GM21529 (cell line): ENCODE data around the gene ADCY2.

Experiments used
- ATAC-seq: cut with Tn5 transposase; IDR thresholded peaks from one replicate; pipeline ENCODE4 v1.9.1; 2021; ENCODE audit not compliant: unreplicated experiment

Gene ADCY2

GRCh38 chr5:7395947-7396712 lies at the start of gene ADCY2:
Gene ADCY2, plus strand, starts transcription at chr5:7396138. Its CDS starts 159 bp downstream, at chr5:7396297.
- no peak for ATAC-seq

GRCh38 chr5:7347377-7347776 lies 48.6 kb upstream of the ADCY2 start:
- ATAC-seq = no peak

GRCh38 chr5:7348168-7348854 lies 47.6 kb upstream of the ADCY2 start:
- ATAC-seq = no peak

- ATAC-seq = no peak
Observed at GRCh38 chr5:7361593-7361992, 34.3 kb upstream of the ADCY2 start.

- no peak for ATAC-seq
Observed at GRCh38 chr5:7363067-7363677, 32.8 kb upstream of the ADCY2 start.

GRCh38 chr5:7364226-7364875 lies 31.6 kb upstream of the ADCY2 start:
- ATAC-seq = no peak

- no peak for ATAC-seq
Observed at GRCh38 chr5:7367780-7368179, 28.2 kb upstream of the ADCY2 start.

GRCh38 chr5:7372399-7372798 lies 23.5 kb upstream of the ADCY2 start:
- ATAC-seq = no peak

- no peak for ATAC-seq
Observed at GRCh38 chr5:7374186-7374585, 21.8 kb upstream of the ADCY2 start.

GRCh38 chr5:7375457-7375856 lies 20.5 kb upstream of the ADCY2 start:
- no peak for ATAC-seq

- no peak for ATAC-seq
Observed at GRCh38 chr5:7376871-7377270, 19.1 kb upstream of the ADCY2 start.

- ATAC-seq = no peak
Observed at GRCh38 chr5:7377761-7378160, 18.2 kb upstream of the ADCY2 start.

- no peak for ATAC-seq
Observed at GRCh38 chr5:7382588-7382987, 13.3 kb upstream of the ADCY2 start.

- no peak for ATAC-seq
Observed at GRCh38 chr5:7385681-7386080, 10.3 kb upstream of the ADCY2 start.

- ATAC-seq = no peak
Observed at GRCh38 chr5:7388553-7388952, 7.4 kb upstream of the ADCY2 start.

- no peak for ATAC-seq
Observed at GRCh38 chr5:7391215-7391614, 4.7 kb upstream of the ADCY2 start.

GRCh38 chr5:7391814-7392692 lies 3.9 kb upstream of the ADCY2 start:
- ATAC-seq = no peak

GRCh38 chr5:7392693-7393024 lies 3.3 kb upstream of the ADCY2 start:
- ATAC-seq = no peak

GRCh38 chr5:7393921-7394799 lies 1.8 kb upstream of the ADCY2 start:
- ATAC-seq = no peak

GRCh38 chr5:7394889-7395431 lies 978 bp upstream of the ADCY2 start:
- no peak for ATAC-seq
